Osteocyte (in vitro differentiated cells): ENCODE results near the gene ADRB1. TPM values are rescaled to one million over a fixed set of nuclear protein-coding genes. Genes with fewer than 3 reads are reported as not detected.
A peak's percentile ranks its signal among the peaks of the same experiment; 100 is the strongest.

ENCODE experiments used
- DNase-seq: peaks from one replicate; pipeline ENCODE4 v3.0.0; 2021; ENCODE audit warnings: mixed read lengths; ENCODE audit not compliant: unreplicated experiment; ENCODE audit errors: extremely low spot score
- H3K27ac Mint-ChIP-seq: one replicate; pipeline ENCODE4 v1.8.0; 2021; ENCODE audit warnings: mild to moderate bottlenecking, mixed read lengths; ENCODE audit not compliant: unreplicated experiment
- H3K27me3 Mint-ChIP-seq: one replicate; pipeline ENCODE4 v1.8.0; 2021; ENCODE audit warnings: mixed read lengths; ENCODE audit not compliant: unreplicated experiment
- H3K36me3 Mint-ChIP-seq: one replicate; pipeline ENCODE4 v1.8.0; 2021; ENCODE audit warnings: mixed read lengths; ENCODE audit not compliant: unreplicated experiment
- H3K4me1 Mint-ChIP-seq: one replicate; pipeline ENCODE4 v1.8.0; 2021; ENCODE audit warnings: mixed read lengths; ENCODE audit not compliant: unreplicated experiment
- H3K4me3 Mint-ChIP-seq: one replicate; pipeline ENCODE4 v1.8.0; 2021; ENCODE audit warnings: mild to moderate bottlenecking, moderate library complexity, mixed read lengths; ENCODE audit not compliant: unreplicated experiment
- H3K9me3 Mint-ChIP-seq: one replicate; pipeline ENCODE4 v1.8.0; 2021; ENCODE audit warnings: mixed read lengths; ENCODE audit not compliant: unreplicated experiment
- CTCF ChIP-seq: fragments of 200-600 bp; sonication (generic); IDR thresholded peaks from 2 replicates; pipeline ENCODE4 v1.5.0; 2021; ENCODE audit warnings: antibody characterized with exemption, mild to moderate bottlenecking, moderate library complexity
- total RNA-seq: library from RNA; stranded (reverse); gene quantifications from 2 replicates; pipeline ENCODE4 v1.2.1, GENCODE V29; 2021

The ADRB1 gene
- total RNA-seq, 1 donor from 2014 or later, result 0.97 TPM

- no peaks in the 10 kb centered on the region for H3K9me3 Mint-ChIP-seq
- H3K36me3 Mint-ChIP-seq, result peaks cover 3% of the 10 kb centered on the region
- peaks cover 16% of the 10 kb centered on the region for H3K4me1 Mint-ChIP-seq
- no peak for TF ChIP-seq CTCF
- H3K4me3 Mint-ChIP-seq, result peak overlapping the region; percentile 70
- H3K27me3 Mint-ChIP-seq, result peaks cover 40% of the 10 kb centered on the region
- DNase-seq, result peak; percentile 84
- H3K27ac Mint-ChIP-seq, result no peak overlapping the region
Measured at GRCh38 chr10:114045136-114046086, 1.7 kb downstream of the ADRB1 start.

- peaks cover 3% of the 10 kb centered on the region for H3K36me3 Mint-ChIP-seq
- H3K27me3 Mint-ChIP-seq, result peaks cover 40% of the 10 kb centered on the region
- no peak for DNase-seq
- no peaks in the 10 kb centered on the region for H3K9me3 Mint-ChIP-seq
- no peak for TF ChIP-seq CTCF
- peaks cover 16% of the 10 kb centered on the region for H3K4me1 Mint-ChIP-seq
- peak overlapping the region; percentile 70 for H3K4me3 Mint-ChIP-seq
- H3K27ac Mint-ChIP-seq, result no peak overlapping the region
Measured at GRCh38 chr10:114046087-114046458, 2.4 kb downstream of the ADRB1 start.

GRCh38 chr10:114048472-114048871, 4.8 kb downstream of the ADRB1 start:
- Mint-ChIP-seq H3K4me1 (peaks cover 11% of the 10 kb centered on the region), H3K4me3 (no peak overlapping the region), H3K27ac (no peak overlapping the region), H3K36me3 (peaks cover 3% of the 10 kb centered on the region), H3K9me3 (no peaks in the 10 kb centered on the region), H3K27me3 (peaks cover 43% of the 10 kb centered on the region)
- DNase-seq, result no peak
- TF ChIP-seq CTCF, result no peak

- no peak for TF ChIP-seq CTCF
- no peaks in the 10 kb centered on the region for H3K9me3 Mint-ChIP-seq
- no peak for DNase-seq
- H3K27ac Mint-ChIP-seq, result no peak overlapping the region
- H3K4me1 Mint-ChIP-seq, result no peaks in the 10 kb centered on the region
- peaks cover 3% of the 10 kb centered on the region for H3K36me3 Mint-ChIP-seq
- no peak overlapping the region for H3K4me3 Mint-ChIP-seq
- peaks cover 28% of the 10 kb centered on the region for H3K27me3 Mint-ChIP-seq
Measured at GRCh38 chr10:114051714-114052113, 8.0 kb downstream of the ADRB1 start.

- H3K27ac Mint-ChIP-seq, result no peak overlapping the region
- H3K4me3 Mint-ChIP-seq, result no peak overlapping the region
- no peaks in the 10 kb centered on the region for H3K9me3 Mint-ChIP-seq
- no peak for DNase-seq
- H3K36me3 Mint-ChIP-seq, result peaks cover 3% of the 10 kb centered on the region
- TF ChIP-seq CTCF, result no peak
- H3K4me1 Mint-ChIP-seq, result no peaks in the 10 kb centered on the region
- H3K27me3 Mint-ChIP-seq, result peaks cover 23% of the 10 kb centered on the region
Measured at GRCh38 chr10:114052255-114052654, 8.6 kb downstream of the ADRB1 start.
